ENCODE measurements around the gene CWC15. TPM values are rescaled to one million over a fixed set of nuclear protein-coding genes. Genes with fewer than 3 reads are reported as not detected.
"Not testable (repeated sequence)": the region's sequence is repeated elsewhere in the genome, so short reads cannot be mapped to it uniquely, and the experiment has no call there.

CWC15 gene
- total RNA-seq, 1 donor from 2014 or later: 50.6 TPM

DNA sequence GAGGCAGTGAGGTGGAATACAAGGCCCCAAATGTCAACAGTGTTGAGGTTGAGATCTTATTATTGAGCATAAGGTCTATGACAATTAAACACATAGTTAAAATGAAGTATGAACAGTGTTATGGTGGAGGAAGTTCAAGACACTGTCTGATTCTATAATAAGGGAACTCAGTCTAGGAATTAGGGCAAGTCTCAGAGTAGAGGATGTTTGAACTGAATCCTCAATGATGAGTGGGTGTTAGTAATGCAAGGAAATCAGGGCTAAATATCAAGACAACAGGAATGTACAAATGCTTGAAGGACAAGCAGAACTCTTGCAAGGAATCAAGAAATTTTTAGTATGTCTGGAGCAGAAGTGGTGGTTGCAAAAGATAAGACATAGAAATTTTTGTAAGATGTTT lies 53.0 kb downstream of the CWC15 start:
- no peak for DNase-seq (ENCODE audit: low spot score)

DNA sequence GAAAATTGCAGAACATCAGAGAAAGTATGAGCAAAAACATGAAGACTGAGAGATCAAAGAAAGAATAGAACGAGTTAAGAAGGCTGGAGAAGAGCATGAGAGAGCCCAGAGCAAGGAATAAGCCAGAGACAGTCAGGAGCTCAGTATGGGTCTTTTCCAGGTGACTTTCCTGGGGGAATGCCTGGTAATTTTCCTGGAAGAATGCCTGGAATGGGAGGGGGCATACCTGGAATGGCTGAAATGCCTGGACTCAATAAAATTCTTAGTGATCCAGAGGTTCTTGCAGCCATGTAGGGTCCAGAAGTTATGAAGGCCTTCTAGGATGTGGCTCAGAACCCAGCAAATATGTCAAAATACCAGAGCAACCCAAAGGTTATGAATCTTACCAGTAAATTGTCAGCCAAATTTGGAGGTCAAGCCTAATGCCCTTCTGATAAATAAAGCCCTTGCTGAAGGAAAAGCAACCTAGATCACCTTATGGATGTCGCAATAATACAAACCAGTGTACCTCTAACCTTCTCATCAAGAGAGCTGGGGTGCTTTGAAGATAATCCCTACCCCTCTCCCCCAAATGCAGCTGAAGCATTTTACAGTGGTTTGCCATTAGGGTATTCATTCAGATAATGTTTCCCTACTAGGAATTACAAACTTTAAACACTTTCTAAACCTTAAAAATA lies 59.5 kb downstream of the CWC15 start:
- DNase-seq (ENCODE audit: low spot score): not testable (repeated sequence)

DNA sequence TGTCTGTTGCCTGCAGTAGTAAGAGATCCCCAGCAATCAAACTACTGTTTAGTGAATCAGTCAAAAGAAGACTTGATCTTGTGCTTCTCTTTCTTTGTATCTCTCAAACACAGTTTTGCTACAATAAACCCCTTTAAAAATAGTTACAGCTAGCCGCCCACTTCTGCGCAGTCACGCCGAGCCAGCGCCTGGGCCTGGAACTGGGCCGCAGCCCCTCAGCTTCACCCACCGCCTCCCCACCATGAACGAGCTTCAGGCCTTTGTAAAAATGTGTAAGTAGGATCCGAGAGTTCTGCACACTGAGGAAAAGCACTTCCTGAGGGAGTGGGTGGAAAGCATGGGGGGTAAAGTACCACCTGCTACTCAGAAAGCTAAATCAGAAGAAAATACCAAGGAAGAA lies 60.5 kb downstream of the CWC15 start:
- DNase-seq (ENCODE audit: low spot score): no peak

Other genes starting within 250 kb of the CWC15 start
- gene AMOTL1, start 205.2 kb downstream of the CWC15 start, total RNA-seq (ENCODE audit: insufficient read depth, low replicate concordance): 53.0 TPM
- gene KDM4D, start 153 bp upstream of the CWC15 start, total RNA-seq (ENCODE audit: insufficient read depth, low replicate concordance): 6.0 TPM
- gene KDM4E, start 51.7 kb upstream of the CWC15 start, total RNA-seq (ENCODE audit: insufficient read depth, low replicate concordance): 4.6 TPM
- 1.2 TPM for gene KDM4F, start 75.9 kb upstream of the CWC15 start, total RNA-seq (ENCODE audit: insufficient read depth, low replicate concordance)
- gene SRSF8, start 93.4 kb upstream of the CWC15 start, total RNA-seq (ENCODE audit: insufficient read depth, low replicate concordance): 14.2 TPM
- gene ENDOD1, start 116.3 kb upstream of the CWC15 start, total RNA-seq (ENCODE audit: insufficient read depth, low replicate concordance): 51.0 TPM